NCI-H187 treated with DMSO at 0.1 percent for 48 hours (cell line): ENCODE data around the gene STAT5B.
"Not testable (repeated sequence)": the region's sequence is repeated elsewhere in the genome, so short reads cannot be mapped to it uniquely, and the experiment has no call there.

ENCODE experiments used
- DNase-seq: peaks from one replicate; lab custom pipeline; 2025; lab: John Stamatoyannopoulos, UW

STAT5B gene

GRCh38 chr17:42305543-42306384 lies 29.6 kb upstream of the STAT5B start:
- DNase-seq = no peak

GRCh38 chr17:42305031-42305330 lies 28.8 kb upstream of the STAT5B start:
- not testable (repeated sequence) for DNase-seq

- DNase-seq = no peak
Observed at GRCh38 chr17:42304187-42305030, 28.2 kb upstream of the STAT5B start.

- no peak for DNase-seq
Observed at GRCh38 chr17:42303694-42304093, 27.5 kb upstream of the STAT5B start.

- no peak for DNase-seq
Observed at GRCh38 chr17:42301022-42301421, 24.8 kb upstream of the STAT5B start.

GRCh38 chr17:42299913-42300312 lies 23.7 kb upstream of the STAT5B start:
- not testable (repeated sequence) for DNase-seq

- not testable (repeated sequence) for DNase-seq
Observed at GRCh38 chr17:42299361-42299760, 23.2 kb upstream of the STAT5B start.

GRCh38 chr17:42297775-42298174 lies 21.6 kb upstream of the STAT5B start:
- DNase-seq = not testable (repeated sequence)

- DNase-seq = no peak
Observed at GRCh38 chr17:42296012-42296411, 19.8 kb upstream of the STAT5B start.

- DNase-seq = no peak
Observed at GRCh38 chr17:42294469-42295398, 18.5 kb upstream of the STAT5B start.

- DNase-seq = no peak
Observed at GRCh38 chr17:42291129-42291528, 14.9 kb upstream of the STAT5B start.

GRCh38 chr17:42290577-42290976 lies 14.4 kb upstream of the STAT5B start:
- no peak for DNase-seq

- DNase-seq = no peak
Observed at GRCh38 chr17:42289611-42290181, 13.5 kb upstream of the STAT5B start.

GRCh38 chr17:42288803-42289610 lies 12.8 kb upstream of the STAT5B start:
- no peak for DNase-seq

GRCh38 chr17:42287977-42288802 lies 12.0 kb upstream of the STAT5B start, which contains the start of gene STAT5A:
TSS of gene STAT5A (plus strand) at chr17:42288498. CDS start at chr17:42289412, 914 bp downstream.
- no peak for DNase-seq

- DNase-seq = no peak
Observed at GRCh38 chr17:42287305-42287976, 11.2 kb upstream of the STAT5B start.

GRCh38 chr17:42286411-42287221 lies 10.4 kb upstream of the STAT5B start:
- DNase-seq = no peak

GRCh38 chr17:42285346-42286050 lies 9.3 kb upstream of the STAT5B start:
- no peak for DNase-seq
